A673 (cell line): ENCODE data around the gene SPEF2.

Source experiments
- EZH2 ChIP-seq: fragments of 200-600 bp; sonication (generic); IDR thresholded peaks from 2 replicates; pipeline ENCODE4 v1.6.1; 2017; ENCODE audit warnings: borderline replicate concordance, low read depth, mild to moderate bottlenecking, mixed read lengths, antibody characterized with exemption, low read length; ENCODE audit not compliant: poor library complexity, severe bottlenecking
- TF ChIP-seq, protein P1 (sequence below): fragments of 300-800, 200-600 bp; sonication (generic); conservative IDR thresholded peaks from 2 replicates; pipeline ENCODE4 v1.5.1; 2017; ENCODE audit warnings: low read depth, mild to moderate bottlenecking, antibody characterized with exemption, low read length, moderate library complexity, mixed read lengths

DNA sequence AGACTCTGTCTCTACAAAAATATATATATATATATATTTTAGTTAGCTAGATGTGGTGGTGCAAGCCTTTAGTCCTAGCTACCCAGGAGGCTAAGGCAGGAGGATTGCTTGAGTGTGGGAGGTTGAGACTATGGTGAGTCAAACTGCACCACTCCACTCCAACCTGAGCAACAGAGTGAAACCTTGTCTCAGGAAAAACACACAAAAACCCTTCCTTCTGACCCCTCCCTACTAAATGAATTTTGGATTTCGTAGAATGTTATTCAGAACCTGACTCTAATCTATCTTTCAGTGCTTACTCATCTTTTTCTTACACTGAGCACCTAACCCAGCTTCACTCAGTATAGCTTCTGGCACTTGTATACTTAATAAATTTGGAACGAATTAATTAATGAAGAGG, 203.8 kb downstream of the SPEF2 start:
- TF ChIP-seq EZH2 = no peak
- TF ChIP-seq, protein P1, sequence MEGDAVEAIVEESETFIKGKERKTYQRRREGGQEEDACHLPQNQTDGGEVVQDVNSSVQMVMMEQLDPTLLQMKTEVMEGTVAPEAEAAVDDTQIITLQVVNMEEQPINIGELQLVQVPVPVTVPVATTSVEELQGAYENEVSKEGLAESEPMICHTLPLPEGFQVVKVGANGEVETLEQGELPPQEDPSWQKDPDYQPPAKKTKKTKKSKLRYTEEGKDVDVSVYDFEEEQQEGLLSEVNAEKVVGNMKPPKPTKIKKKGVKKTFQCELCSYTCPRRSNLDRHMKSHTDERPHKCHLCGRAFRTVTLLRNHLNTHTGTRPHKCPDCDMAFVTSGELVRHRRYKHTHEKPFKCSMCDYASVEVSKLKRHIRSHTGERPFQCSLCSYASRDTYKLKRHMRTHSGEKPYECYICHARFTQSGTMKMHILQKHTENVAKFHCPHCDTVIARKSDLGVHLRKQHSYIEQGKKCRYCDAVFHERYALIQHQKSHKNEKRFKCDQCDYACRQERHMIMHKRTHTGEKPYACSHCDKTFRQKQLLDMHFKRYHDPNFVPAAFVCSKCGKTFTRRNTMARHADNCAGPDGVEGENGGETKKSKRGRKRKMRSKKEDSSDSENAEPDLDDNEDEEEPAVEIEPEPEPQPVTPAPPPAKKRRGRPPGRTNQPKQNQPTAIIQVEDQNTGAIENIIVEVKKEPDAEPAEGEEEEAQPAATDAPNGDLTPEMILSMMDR = no peak
